ENCODE data around the gene GPC4. TPM values are rescaled to one million over a fixed set of nuclear protein-coding genes. Genes with fewer than 3 reads are reported as not detected.

GPC4 gene
- total RNA-seq, 1 donor from 2014 or later: 64.6 TPM

GRCh38 chrX:133307637-133308498 lies 107.4 kb downstream of the GPC4 start:
- H3K4me3 Mint-ChIP-seq (ENCODE audit: unreplicated experiment): no peak overlapping the region
- no peaks in the 10 kb centered on the region for H3K27me3 Mint-ChIP-seq (ENCODE audit: low read depth)
- H3K9me3 Mint-ChIP-seq (ENCODE audit: low read depth): no peaks in the 10 kb centered on the region
- H3K27ac Mint-ChIP-seq (ENCODE audit: unreplicated experiment): no peak overlapping the region
- peaks cover 13% of the 10 kb centered on the region for H3K4me1 Mint-ChIP-seq (ENCODE audit: low read depth)
- no peak for DNase-seq (ENCODE audit: low spot score)
- peak; percentile 17 for TF ChIP-seq CTCF (IDR thresholded peaks at IDR 0.05)
- H3K36me3 Mint-ChIP-seq (ENCODE audit: low read depth): peaks cover 19% of the 10 kb centered on the region

GRCh38 chrX:133307094-133307493 lies 108.2 kb downstream of the GPC4 start:
- Mint-ChIP-seq H3K27ac (ENCODE audit: unreplicated experiment) (no peak overlapping the region), H3K9me3 (ENCODE audit: low read depth) (no peaks in the 10 kb centered on the region), H3K4me3 (ENCODE audit: unreplicated experiment) (no peak overlapping the region), H3K27me3 (ENCODE audit: low read depth) (no peaks in the 10 kb centered on the region), H3K4me1 (ENCODE audit: low read depth) (peaks cover 13% of the 10 kb centered on the region), H3K36me3 (ENCODE audit: low read depth) (peaks cover 20% of the 10 kb centered on the region)
- TF ChIP-seq CTCF (IDR thresholded peaks at IDR 0.05): no peak
- no peak for DNase-seq (ENCODE audit: low spot score)

GRCh38 chrX:133306316-133306715 lies 109.0 kb downstream of the GPC4 start:
- Mint-ChIP-seq H3K4me3 (ENCODE audit: unreplicated experiment) (no peak overlapping the region), H3K4me1 (ENCODE audit: low read depth) (peaks cover 15% of the 10 kb centered on the region), H3K27ac (ENCODE audit: unreplicated experiment) (no peak overlapping the region), H3K9me3 (ENCODE audit: low read depth) (no peaks in the 10 kb centered on the region), H3K27me3 (ENCODE audit: low read depth) (no peaks in the 10 kb centered on the region), H3K36me3 (ENCODE audit: low read depth) (peaks cover 20% of the 10 kb centered on the region)
- TF ChIP-seq CTCF (IDR thresholded peaks at IDR 0.05): no peak
- no peak for DNase-seq (ENCODE audit: low spot score)

- Mint-ChIP-seq H3K36me3 (ENCODE audit: low read depth) (peaks cover 17% of the 10 kb centered on the region), H3K4me1 (ENCODE audit: low read depth) (peaks cover 22% of the 10 kb centered on the region)
These were observed 109.9 kb downstream of the GPC4 start for GRCh38 chrX:133305348-133305747.

More at GRCh38 chrX:133305348-133305747, 109.9 kb downstream of the GPC4 start:
- TF ChIP-seq CTCF (IDR thresholded peaks at IDR 0.05): no peak
- no peak for DNase-seq (ENCODE audit: low spot score)
- no peaks in the 10 kb centered on the region for H3K27me3 Mint-ChIP-seq (ENCODE audit: low read depth)
- no peak overlapping the region for H3K4me3 Mint-ChIP-seq (ENCODE audit: unreplicated experiment)
- no peak overlapping the region for H3K27ac Mint-ChIP-seq (ENCODE audit: unreplicated experiment)
- H3K9me3 Mint-ChIP-seq (ENCODE audit: low read depth): no peaks in the 10 kb centered on the region

All from chondrocyte (in vitro differentiated cells).